HG03558 (cell line): ENCODE measurements around the gene GOLT1B.

Experiments
- ATAC-seq: cut with Tn5 transposase; IDR thresholded peaks from one replicate; pipeline ENCODE4 v1.9.1; 2021; ENCODE audit warnings: moderate number of reproducible peaks; ENCODE audit not compliant: unreplicated experiment; ENCODE audit errors: extremely low read depth

Gene GOLT1B

DNA sequence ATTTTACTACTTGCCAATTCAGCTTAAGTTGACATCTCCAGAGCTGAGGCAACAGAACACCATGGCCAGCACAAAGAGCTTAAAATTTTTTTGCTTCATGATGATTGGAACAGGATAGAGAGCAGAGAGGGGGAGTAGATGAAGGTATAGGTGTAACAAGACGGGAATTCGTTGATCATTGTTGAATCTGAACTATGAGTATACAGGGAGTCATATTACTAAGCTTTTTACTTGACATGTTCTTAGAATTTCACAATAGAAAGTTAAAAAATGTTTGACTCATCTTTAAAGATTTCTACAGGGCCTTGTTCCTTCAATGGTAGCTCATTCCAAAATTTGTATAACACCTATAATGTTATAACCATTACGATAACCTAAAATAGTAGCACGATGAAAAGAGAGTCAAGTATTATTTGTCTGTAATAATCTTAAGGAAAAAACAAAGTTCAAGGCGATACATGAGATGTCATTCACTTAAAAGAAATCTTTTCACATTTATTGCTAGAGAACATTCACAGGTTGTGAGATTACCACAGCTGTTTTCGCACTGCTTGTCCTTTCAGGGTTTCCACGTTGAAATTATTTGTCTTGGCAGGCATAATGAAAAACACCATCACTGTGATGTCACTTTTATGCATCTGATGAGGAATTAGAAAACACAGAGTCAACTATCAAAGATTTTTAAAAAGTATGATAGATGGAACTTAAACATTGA lies 58.4 kb downstream of the GOLT1B start:
- ATAC-seq, result no peak

DNA sequence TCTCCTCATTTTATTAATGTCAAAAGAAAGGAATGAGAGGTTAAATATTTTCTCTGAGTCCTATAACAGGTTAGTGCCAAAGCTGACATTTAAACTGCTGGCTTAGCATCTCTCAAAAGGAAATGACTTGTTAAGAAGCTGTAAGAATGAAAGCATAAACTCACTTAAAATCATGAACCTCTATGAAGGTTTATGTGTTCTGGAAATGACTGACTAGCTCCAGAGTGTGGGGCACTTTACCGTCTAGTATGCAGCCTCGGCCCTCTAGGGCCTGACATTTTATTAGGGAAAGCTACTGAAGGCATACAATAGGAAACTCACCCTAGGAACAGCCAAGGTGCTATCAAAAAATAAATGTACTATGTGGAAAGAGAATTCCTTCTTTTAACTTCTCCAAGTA lies 59.6 kb downstream of the GOLT1B start:
- ATAC-seq, result no peak

DNA sequence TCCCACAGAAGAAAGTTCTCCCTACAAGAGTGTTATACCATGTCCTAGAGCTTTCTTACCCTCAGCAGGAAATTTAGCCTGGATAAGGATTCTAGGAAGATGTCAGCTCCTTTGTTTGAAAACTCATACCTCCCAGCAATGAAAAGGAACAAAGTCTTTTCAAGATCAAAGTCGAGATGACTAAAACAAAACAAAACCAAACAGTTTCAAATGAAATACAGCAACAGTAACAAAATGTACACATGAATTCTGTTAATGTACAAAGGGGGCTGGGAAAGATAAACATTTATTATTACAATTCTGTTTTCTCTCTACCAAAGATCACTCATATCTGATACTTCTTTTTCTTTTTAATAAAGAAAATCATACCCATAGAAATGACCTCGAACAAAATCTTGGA lies 61.3 kb downstream of the GOLT1B start:
- ATAC-seq, result no peak

DNA sequence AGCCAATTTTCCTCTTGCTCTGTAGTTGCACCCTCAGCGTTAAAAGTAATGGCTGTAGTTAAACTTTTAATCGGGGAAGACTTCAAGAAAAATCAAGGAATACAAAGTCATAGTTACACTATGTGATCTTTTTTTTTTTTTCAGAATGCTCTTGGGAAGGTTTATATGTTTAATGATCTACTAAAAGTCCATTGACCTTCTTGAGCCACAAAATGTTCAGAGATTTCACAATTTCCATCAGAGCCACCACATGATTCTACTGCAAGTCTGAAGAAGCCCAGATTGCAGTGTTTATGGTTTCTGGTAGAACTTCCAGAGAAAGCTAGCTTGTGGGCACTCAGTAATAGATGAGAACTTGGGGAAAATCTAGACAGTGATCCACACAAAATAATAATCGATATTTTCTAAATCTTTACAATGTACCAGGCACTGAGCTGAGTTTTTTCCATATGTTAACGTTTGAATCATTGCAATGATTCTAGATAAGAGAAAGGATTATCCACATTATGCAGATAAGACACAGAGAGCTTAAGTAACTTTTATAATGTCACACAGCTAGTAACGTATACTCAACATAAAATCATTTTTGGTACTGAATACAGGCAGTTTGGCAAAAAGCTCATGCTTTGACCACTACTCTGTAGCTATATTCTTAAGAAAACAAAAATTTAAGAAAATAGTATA lies 64.8 kb downstream of the GOLT1B start:
- no peak for ATAC-seq

DNA sequence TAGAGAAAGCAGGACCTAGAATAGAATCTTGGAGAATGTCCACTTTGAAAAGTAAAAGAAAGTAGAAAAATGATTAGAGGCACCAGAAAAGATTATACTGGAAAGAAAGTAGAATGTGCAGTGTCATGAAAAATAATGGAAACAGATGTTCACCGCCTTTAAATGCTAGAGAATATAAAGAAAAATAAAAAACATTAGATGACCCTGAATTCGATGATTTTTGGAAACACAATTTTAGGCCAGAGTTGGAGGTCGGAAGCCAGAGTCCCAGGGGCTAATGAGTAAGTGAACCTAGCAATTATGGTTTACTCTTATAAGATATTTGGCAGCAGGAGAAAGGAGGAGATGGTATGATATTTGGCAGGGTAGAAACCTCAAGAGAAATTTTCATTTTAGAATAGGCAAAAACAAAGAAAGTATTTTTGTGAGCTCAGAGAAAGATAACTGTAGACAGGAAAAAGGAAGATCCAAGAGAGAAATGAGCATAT lies 65.4 kb downstream of the GOLT1B start:
- ATAC-seq, result no peak
